Glutamatergic neuron (in vitro differentiated cells): ENCODE data around the gene STX1B. TPM values are rescaled to one million over a fixed set of nuclear protein-coding genes. Genes with fewer than 3 reads are reported as not detected.

Source experiments
- DNase-seq: peaks from one replicate; pipeline ENCODE4 v3.0.0; 2022
- H3K27ac Mint-ChIP-seq: one replicate; pipeline ENCODE4 v1.8.0; 2020; ENCODE audit warnings: mild to moderate bottlenecking, mixed read lengths, inconsistent platforms; ENCODE audit not compliant: unreplicated experiment
- H3K27me3 Mint-ChIP-seq: one replicate; pipeline ENCODE4 v1.8.0; 2020; ENCODE audit warnings: mild to moderate bottlenecking, moderate library complexity, mixed read lengths, inconsistent platforms; ENCODE audit not compliant: unreplicated experiment
- H3K36me3 Mint-ChIP-seq: one replicate; pipeline ENCODE4 v1.8.0; 2020; ENCODE audit warnings: mild to moderate bottlenecking, mixed read lengths, inconsistent platforms; ENCODE audit not compliant: unreplicated experiment
- H3K4me1 Mint-ChIP-seq: one replicate; pipeline ENCODE4 v1.8.0; 2020; ENCODE audit warnings: mild to moderate bottlenecking, low read depth, mixed read lengths, inconsistent platforms; ENCODE audit not compliant: unreplicated experiment
- H3K4me3 Mint-ChIP-seq: one replicate; pipeline ENCODE4 v1.8.0; 2020; ENCODE audit warnings: mild to moderate bottlenecking, mixed read lengths, inconsistent platforms; ENCODE audit not compliant: unreplicated experiment
- H3K9me3 Mint-ChIP-seq: one replicate; pipeline ENCODE4 v1.8.0; 2020; ENCODE audit warnings: mild to moderate bottlenecking, moderate library complexity, mixed read lengths, inconsistent platforms; ENCODE audit not compliant: unreplicated experiment
- total RNA-seq: library from RNA; stranded (reverse); fragmentation: NEBNext Ultra II Directional; extraction: Animal tissue kit (Norgen Biotek cat#: 25700); gene quantifications from one replicate; pipeline ENCODE4 v1.2.1, GENCODE V29; 2021; ENCODE audit not compliant: unreplicated experiment
- TF ChIP-seq, protein P1 (sequence below): fragments of 200-600 bp; sonication (generic); IDR thresholded peaks from one replicate; pipeline ENCODE4 v1.5.0; 2021; ENCODE audit not compliant: partially characterized antibody, unreplicated experiment

Gene STX1B
- total RNA-seq, 1 donor from 2014 or later, result 51.6 TPM

GRCh38 chr16:30950516-30951065 lies 59.8 kb downstream of the STX1B start:
- Mint-ChIP-seq H3K27me3 (peaks cover 10% of the 10 kb centered on the region), H3K36me3 (no peaks in the 10 kb centered on the region), H3K4me1 (peaks cover 6% of the 10 kb centered on the region), H3K27ac (no peak overlapping the region), H3K4me3 (peak overlapping the region; percentile 85), H3K9me3 (peaks cover 10% of the 10 kb centered on the region)
- TF ChIP-seq, protein P1, sequence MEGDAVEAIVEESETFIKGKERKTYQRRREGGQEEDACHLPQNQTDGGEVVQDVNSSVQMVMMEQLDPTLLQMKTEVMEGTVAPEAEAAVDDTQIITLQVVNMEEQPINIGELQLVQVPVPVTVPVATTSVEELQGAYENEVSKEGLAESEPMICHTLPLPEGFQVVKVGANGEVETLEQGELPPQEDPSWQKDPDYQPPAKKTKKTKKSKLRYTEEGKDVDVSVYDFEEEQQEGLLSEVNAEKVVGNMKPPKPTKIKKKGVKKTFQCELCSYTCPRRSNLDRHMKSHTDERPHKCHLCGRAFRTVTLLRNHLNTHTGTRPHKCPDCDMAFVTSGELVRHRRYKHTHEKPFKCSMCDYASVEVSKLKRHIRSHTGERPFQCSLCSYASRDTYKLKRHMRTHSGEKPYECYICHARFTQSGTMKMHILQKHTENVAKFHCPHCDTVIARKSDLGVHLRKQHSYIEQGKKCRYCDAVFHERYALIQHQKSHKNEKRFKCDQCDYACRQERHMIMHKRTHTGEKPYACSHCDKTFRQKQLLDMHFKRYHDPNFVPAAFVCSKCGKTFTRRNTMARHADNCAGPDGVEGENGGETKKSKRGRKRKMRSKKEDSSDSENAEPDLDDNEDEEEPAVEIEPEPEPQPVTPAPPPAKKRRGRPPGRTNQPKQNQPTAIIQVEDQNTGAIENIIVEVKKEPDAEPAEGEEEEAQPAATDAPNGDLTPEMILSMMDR, result no peak
- DNase-seq, result no peak

- H3K27ac Mint-ChIP-seq, result peak overlapping the region; percentile 73
- H3K36me3 Mint-ChIP-seq, result no peaks in the 10 kb centered on the region
- TF ChIP-seq, protein P1, result no peak
- peaks cover 6% of the 10 kb centered on the region for H3K4me1 Mint-ChIP-seq
- peaks cover 11% of the 10 kb centered on the region for H3K9me3 Mint-ChIP-seq
- peaks cover 10% of the 10 kb centered on the region for H3K27me3 Mint-ChIP-seq
- H3K4me3 Mint-ChIP-seq, result peak overlapping the region; percentile 85
- DNase-seq, result peak; percentile 54
Measured at GRCh38 chr16:30949650-30950515, 60.6 kb downstream of the STX1B start.

DNA sequence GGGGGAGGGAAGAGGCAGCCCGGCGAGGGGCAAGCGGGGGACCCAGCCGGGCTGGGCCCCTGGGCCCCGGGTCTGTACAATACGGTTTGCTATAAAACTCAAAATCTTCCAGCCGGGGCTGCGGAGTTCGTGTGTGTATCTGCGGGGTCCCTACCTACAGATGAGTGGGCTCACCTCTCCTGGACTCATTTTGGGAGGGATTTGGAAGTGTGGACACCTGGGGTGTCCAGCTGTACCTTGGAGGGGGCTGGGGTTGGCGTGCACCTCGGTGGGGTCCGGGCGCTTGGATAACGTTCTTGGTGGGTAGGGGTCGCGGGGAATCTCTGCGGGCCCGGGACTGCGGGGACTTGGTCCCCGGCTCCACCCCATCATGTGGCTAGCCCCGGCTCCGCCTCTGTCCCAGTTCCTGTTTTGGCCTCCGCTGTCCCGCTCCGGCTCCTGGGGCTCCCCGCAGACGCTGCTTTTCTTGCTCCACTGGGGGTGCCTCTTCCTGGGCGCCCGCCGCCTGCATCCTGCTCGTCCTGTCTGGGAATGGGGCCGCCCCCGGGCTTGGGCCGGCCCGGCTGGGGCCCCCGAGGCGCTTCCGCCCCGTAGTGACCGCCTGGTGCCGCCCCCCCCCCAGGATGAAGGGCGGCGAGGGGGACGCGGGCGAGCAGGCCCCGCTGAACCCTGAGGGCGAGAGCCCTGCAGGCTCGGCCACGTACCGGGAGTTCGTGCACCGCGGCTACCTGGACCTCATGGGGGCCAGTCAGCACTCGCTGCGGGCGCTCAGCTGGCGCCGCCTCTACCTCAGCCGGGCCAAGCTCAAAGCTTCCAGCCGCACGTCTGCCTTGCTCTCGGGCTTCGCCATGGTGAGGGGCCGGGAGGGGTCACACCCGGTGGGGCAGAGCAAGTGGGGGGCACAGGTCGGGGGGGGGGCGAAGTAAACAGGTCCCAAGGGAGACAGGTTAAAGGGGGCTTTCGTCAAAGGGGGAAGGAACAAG lies 61.5 kb downstream of the STX1B start, which contains the start of gene ORAI3:
TSS of gene ORAI3 (plus strand) at position 402 of the 983 bp plus-strand sequence. CDS start at position 624, 222 bp downstream.
- Mint-ChIP-seq H3K36me3 (peaks cover 5% of the 10 kb centered on the region), H3K4me1 (peaks cover 6% of the 10 kb centered on the region), H3K9me3 (peaks cover 11% of the 10 kb centered on the region), H3K27me3 (peaks cover 10% of the 10 kb centered on the region), H3K4me3 (peak within 1 kb of the TSS; percentile 85), H3K27ac (peak within 1 kb of the TSS; percentile 73)
- TF ChIP-seq, protein P1, result no peak
- peak; percentile 68 for DNase-seq

DNA sequence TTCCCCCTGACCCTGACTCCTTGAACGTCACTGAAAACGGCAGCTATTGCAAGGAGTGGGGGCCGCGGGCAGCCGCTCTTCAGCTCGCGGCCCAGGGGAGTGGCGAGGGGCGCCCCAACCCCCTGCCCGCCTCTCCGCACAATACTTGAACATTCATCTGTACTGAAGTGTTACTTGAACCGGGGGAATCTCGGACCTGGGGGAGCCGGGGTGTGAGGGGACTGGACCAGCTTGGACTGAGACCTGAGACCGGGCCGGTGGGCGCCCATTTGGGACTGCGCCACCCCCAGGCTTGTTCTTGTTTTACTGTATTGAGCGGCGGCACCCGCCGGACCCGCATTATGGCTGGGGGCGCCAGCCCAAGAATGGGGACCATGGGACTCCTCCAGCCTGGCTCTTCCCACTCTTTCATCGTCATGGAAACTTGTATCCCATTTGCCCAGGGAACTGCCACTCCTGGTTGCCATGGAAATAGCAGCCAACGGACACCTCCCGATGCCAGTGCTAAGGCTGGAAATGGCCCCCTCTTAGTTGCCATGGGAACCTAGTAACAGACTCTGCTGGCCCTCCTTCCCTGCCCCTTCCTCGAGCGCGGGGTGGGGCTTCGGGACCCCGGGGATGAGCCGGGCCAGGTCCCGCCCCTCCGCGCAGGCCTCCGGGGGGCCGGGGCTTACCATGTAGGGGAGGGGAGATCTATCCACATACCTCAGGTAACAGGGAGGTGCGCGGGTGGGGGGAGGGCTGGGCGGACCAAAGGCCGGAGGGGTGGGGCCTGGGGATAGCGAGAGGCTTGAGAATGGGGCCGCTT lies 62.4 kb downstream of the STX1B start:
- Mint-ChIP-seq H3K27ac (peak overlapping the region; percentile 33), H3K4me3 (peak overlapping the region; percentile 74), H3K36me3 (peaks cover 5% of the 10 kb centered on the region), H3K4me1 (peaks cover 6% of the 10 kb centered on the region), H3K27me3 (peaks cover 12% of the 10 kb centered on the region), H3K9me3 (peaks cover 11% of the 10 kb centered on the region)
- DNase-seq, result peak; percentile 94
- TF ChIP-seq, protein P1, result peak; percentile 15
